ENCODE data around the gene RRP8.

DNA sequence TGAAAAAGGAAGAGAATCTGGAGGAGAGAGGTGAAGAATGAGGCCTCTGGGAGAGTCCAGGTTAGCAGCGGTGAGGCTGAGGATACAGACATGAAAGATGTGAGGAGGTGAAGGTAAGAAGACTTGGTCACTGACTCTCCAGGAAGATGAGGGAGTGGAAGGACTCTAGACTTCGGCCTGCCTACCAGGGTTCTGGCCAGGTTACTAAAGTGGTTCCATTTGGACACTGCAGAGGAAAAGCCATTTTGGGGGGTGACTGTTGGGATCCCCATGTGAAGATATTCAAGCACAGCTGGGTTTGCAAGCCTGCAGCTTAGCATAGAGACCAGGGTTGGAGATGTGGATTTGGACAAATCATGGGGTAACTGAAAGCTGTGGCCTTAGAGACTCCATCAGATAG lies 44.4 kb upstream of the RRP8 start:
- TF ChIP-seq, protein P1, sequence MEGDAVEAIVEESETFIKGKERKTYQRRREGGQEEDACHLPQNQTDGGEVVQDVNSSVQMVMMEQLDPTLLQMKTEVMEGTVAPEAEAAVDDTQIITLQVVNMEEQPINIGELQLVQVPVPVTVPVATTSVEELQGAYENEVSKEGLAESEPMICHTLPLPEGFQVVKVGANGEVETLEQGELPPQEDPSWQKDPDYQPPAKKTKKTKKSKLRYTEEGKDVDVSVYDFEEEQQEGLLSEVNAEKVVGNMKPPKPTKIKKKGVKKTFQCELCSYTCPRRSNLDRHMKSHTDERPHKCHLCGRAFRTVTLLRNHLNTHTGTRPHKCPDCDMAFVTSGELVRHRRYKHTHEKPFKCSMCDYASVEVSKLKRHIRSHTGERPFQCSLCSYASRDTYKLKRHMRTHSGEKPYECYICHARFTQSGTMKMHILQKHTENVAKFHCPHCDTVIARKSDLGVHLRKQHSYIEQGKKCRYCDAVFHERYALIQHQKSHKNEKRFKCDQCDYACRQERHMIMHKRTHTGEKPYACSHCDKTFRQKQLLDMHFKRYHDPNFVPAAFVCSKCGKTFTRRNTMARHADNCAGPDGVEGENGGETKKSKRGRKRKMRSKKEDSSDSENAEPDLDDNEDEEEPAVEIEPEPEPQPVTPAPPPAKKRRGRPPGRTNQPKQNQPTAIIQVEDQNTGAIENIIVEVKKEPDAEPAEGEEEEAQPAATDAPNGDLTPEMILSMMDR (IDR thresholded peaks at IDR 0.05): no peak
- TF ChIP-seq POLR2A (IDR thresholded peaks at IDR 0.05): no peak
